Uterine smooth muscle cell (primary cell): ENCODE measurements around the gene MYBPHL. TPM values are rescaled to one million over a fixed set of nuclear protein-coding genes. Genes with fewer than 3 reads are reported as not detected.

Experiments used
- total RNA-seq: library from RNA; depleted of rRNA; stranded (reverse); fragments of >200 nt; gene quantifications from 2 replicates; pipeline ENCODE4 v1.2.3, GENCODE V29; 2014

The MYBPHL gene
- not detected in 2 replicates for total RNA-seq

GRCh38 chr1:109306832-109307273 lies at the start of gene MYBPHL:
Gene MYBPHL (minus strand): TSS chr1:109307011. CDS start chr1:109306991, 20 bp downstream.

GRCh38 chr1:109282952-109283747 lies 23.7 kb downstream of the MYBPHL start, which contains the start of gene PSRC1:
Gene PSRC1 (minus strand): TSS chr1:109283145.

GRCh38 chr1:109248797-109249629 lies 57.8 kb downstream of the MYBPHL start, which contains the start of gene CELSR2:
Gene CELSR2 (plus strand): TSS chr1:109249539. CDS start chr1:109250080, 541 bp downstream.

Other genes starting within 250 kb of the MYBPHL start
- 118 and 137 TPM in 2 replicates for gene TAF13, start 231.0 kb downstream of the MYBPHL start, total RNA-seq
- gene TMEM167B, start 216.2 kb downstream of the MYBPHL start, total RNA-seq, result 24.0 and 33.6 TPM in 2 replicates
- gene ELAPOR1, start 192.9 kb downstream of the MYBPHL start, total RNA-seq, result 0.44 and 0.50 TPM in 2 replicates
- 424 and 510 TPM in 2 replicates for gene SARS1, start 93.1 kb downstream of the MYBPHL start, total RNA-seq
- 1.00 and 3.4 TPM in 2 replicates for gene CELSR2, start 57.5 kb downstream of the MYBPHL start, total RNA-seq
- 6.4 and 17.3 TPM in 2 replicates for gene PSRC1, start 23.9 kb downstream of the MYBPHL start, total RNA-seq
- gene SORT1, start 90.9 kb upstream of the MYBPHL start, total RNA-seq, result 5.8 and 12.6 TPM in 2 replicates
- gene PSMA5, start 119.4 kb upstream of the MYBPHL start, total RNA-seq, result 57.1 and 72.8 TPM in 2 replicates
- 0.75 and 1.3 TPM in 2 replicates for gene SYPL2, start 159.5 kb upstream of the MYBPHL start, total RNA-seq
- 1.9 and 2.1 TPM in 2 replicates for gene ATXN7L2, start 176.9 kb upstream of the MYBPHL start, total RNA-seq
- gene CYB561D1, start 187.1 kb upstream of the MYBPHL start, total RNA-seq, result 5.4 and 6.5 TPM in 2 replicates
- gene AMIGO1, start 202.7 kb upstream of the MYBPHL start, total RNA-seq, result 0.77 and 2.5 TPM in 2 replicates
- gene GPR61, start 232.9 kb upstream of the MYBPHL start, total RNA-seq, result 0.11 and 0.25 TPM in 2 replicates
- gene GNAI3, start 241.6 kb upstream of the MYBPHL start, total RNA-seq, result 16.5 and 23.9 TPM in 2 replicates